GM18505 (cell line): ENCODE measurements around the gene MYCBP.
"Not testable (repeated sequence)": the region's sequence is repeated elsewhere in the genome, so short reads cannot be mapped to it uniquely, and the experiment has no call there.

Source experiments
- ATAC-seq: cut with Tn5 transposase; IDR thresholded peaks from one replicate; pipeline ENCODE4 v1.9.1; 2021; ENCODE audit not compliant: unreplicated experiment
- POLR2A ChIP-seq: IDR thresholded peaks from 4 replicates; pipeline ENCODE4 v1.6.1; 2011; ENCODE audit warnings: borderline replicate concordance; ENCODE audit not compliant: insufficient read depth, insufficient read length; ENCODE audit errors: extremely low read depth

MYCBP gene

GRCh38 chr1:38852780-38853179 is 20.4 kb downstream of the MYCBP start:
- no peak for ATAC-seq

GRCh38 chr1:38848071-38848470 is 25.1 kb downstream of the MYCBP start:
- no peak for TF ChIP-seq POLR2A
- ATAC-seq = no peak

More at GRCh38 chr1:38852780-38853179, 20.4 kb downstream of the MYCBP start:
- TF ChIP-seq POLR2A = no peak

- ATAC-seq = no peak
- no peak for TF ChIP-seq POLR2A
Observed at GRCh38 chr1:38846210-38846609, 26.9 kb downstream of the MYCBP start.

GRCh38 chr1:38845088-38845487 is 28.1 kb downstream of the MYCBP start:
- not testable (repeated sequence) for ATAC-seq

GRCh38 chr1:38840281-38840680 is 32.9 kb downstream of the MYCBP start:
- no peak for TF ChIP-seq POLR2A
- no peak for ATAC-seq

GRCh38 chr1:38839363-38839762 is 33.8 kb downstream of the MYCBP start:
- ATAC-seq = no peak

GRCh38 chr1:38836316-38836715 is 36.8 kb downstream of the MYCBP start:
- not testable (repeated sequence) for ATAC-seq

More at GRCh38 chr1:38839363-38839762, 33.8 kb downstream of the MYCBP start:
- TF ChIP-seq POLR2A = no peak

GRCh38 chr1:38834937-38835827 is 38.0 kb downstream of the MYCBP start:
- TF ChIP-seq POLR2A = no peak
- no peak for ATAC-seq

GRCh38 chr1:38834221-38834782 is 38.8 kb downstream of the MYCBP start:
- no peak for TF ChIP-seq POLR2A
- no peak for ATAC-seq

GRCh38 chr1:38833146-38833545 is 40.0 kb downstream of the MYCBP start:
- ATAC-seq = no peak
- TF ChIP-seq POLR2A = no peak

GRCh38 chr1:38832370-38832734 is 40.8 kb downstream of the MYCBP start:
- ATAC-seq = no peak
- no peak for TF ChIP-seq POLR2A

- TF ChIP-seq POLR2A = no peak
- no peak for ATAC-seq
Observed at GRCh38 chr1:38831731-38832369, 41.3 kb downstream of the MYCBP start.

GRCh38 chr1:38829368-38829767 is 43.8 kb downstream of the MYCBP start:
- TF ChIP-seq POLR2A = no peak

GRCh38 chr1:38827318-38827717 is 45.8 kb downstream of the MYCBP start:
- TF ChIP-seq POLR2A = no peak
- no peak for ATAC-seq

More at GRCh38 chr1:38829368-38829767, 43.8 kb downstream of the MYCBP start:
- ATAC-seq = no peak

- TF ChIP-seq POLR2A = no peak
- no peak for ATAC-seq
Observed at GRCh38 chr1:38826886-38827285, 46.3 kb downstream of the MYCBP start.

- no peak for TF ChIP-seq POLR2A
- no peak for ATAC-seq
Observed at GRCh38 chr1:38826262-38826661, 46.9 kb downstream of the MYCBP start.
